GM23248 (cell line): ENCODE data around the gene COL6A1.

Experiments
- EZH2 ChIP-seq: fragments of 200-600 bp; sonication (generic); IDR thresholded peaks from 2 replicates; pipeline ENCODE4 v1.6.1; 2018; ENCODE audit warnings: antibody characterized with exemption, mild to moderate bottlenecking; ENCODE audit not compliant: insufficient read depth, poor library complexity, severe bottlenecking
- EZH2phosphoT487 ChIP-seq: fragments of 200-600 bp; sonication (generic); IDR thresholded peaks from 2 replicates; pipeline ENCODE4 v1.6.1; 2018; ENCODE audit warnings: antibody characterized with exemption, moderate library complexity, mild to moderate bottlenecking, low read depth; ENCODE audit not compliant: insufficient read depth

GRCh38 chr21:46036696-46037330 lies 55.2 kb downstream of the COL6A1 start:
- no peak for TF ChIP-seq EZH2phosphoT487
- no peak for TF ChIP-seq EZH2
